HG02642 (cell line): ENCODE measurements around the gene PGAP6.
"Not testable (repeated sequence)": the region's sequence is repeated elsewhere in the genome, so short reads cannot be mapped to it uniquely, and the experiment has no call there.

Source experiments
- ATAC-seq: cut with Tn5 transposase; IDR thresholded peaks from one replicate; pipeline ENCODE4 v1.9.1; 2021; ENCODE audit warnings: mild to moderate bottlenecking; ENCODE audit not compliant: unreplicated experiment, poor library complexity

The PGAP6 gene

GRCh38 chr16:381789-382717 lies at the start of gene PGAP6:
Gene PGAP6, minus strand, starts transcription at chr16:381978. Its CDS starts 157 bp downstream, at chr16:381821.
- ATAC-seq = peak; percentile 62

GRCh38 chr16:430904-431303 lies 49.1 kb upstream of the PGAP6 start:
- no peak for ATAC-seq

- no peak for ATAC-seq
Observed at GRCh38 chr16:427250-427649, 45.5 kb upstream of the PGAP6 start.

- ATAC-seq = no peak
Observed at GRCh38 chr16:426906-427249, 45.1 kb upstream of the PGAP6 start.

- ATAC-seq = no peak
Observed at GRCh38 chr16:426115-426905, 44.5 kb upstream of the PGAP6 start.

GRCh38 chr16:425740-426114 lies 43.9 kb upstream of the PGAP6 start:
- peak; percentile 34 for ATAC-seq

- peak; percentile 89 for ATAC-seq
Observed at GRCh38 chr16:425082-425718, 43.4 kb upstream of the PGAP6 start, which contains the start of gene RAB11FIP3. Gene RAB11FIP3, plus strand, starts transcription at chr16:425649. Its CDS starts 358 bp downstream, at chr16:426007.

GRCh38 chr16:424623-425081 lies 42.9 kb upstream of the PGAP6 start:
- ATAC-seq = no peak

GRCh38 chr16:424033-424622 lies 42.4 kb upstream of the PGAP6 start:
- ATAC-seq = no peak

- ATAC-seq = not testable (repeated sequence)
Observed at GRCh38 chr16:422179-422578, 40.4 kb upstream of the PGAP6 start.

- ATAC-seq = not testable (repeated sequence)
Observed at GRCh38 chr16:415170-415498, 33.4 kb upstream of the PGAP6 start.

- ATAC-seq = no peak
Observed at GRCh38 chr16:414395-415169, 32.8 kb upstream of the PGAP6 start.

GRCh38 chr16:411576-412265 lies 29.9 kb upstream of the PGAP6 start:
- no peak for ATAC-seq

GRCh38 chr16:410516-411178 lies 28.9 kb upstream of the PGAP6 start:
- ATAC-seq = no peak

GRCh38 chr16:407253-407652 lies 25.5 kb upstream of the PGAP6 start:
- no peak for ATAC-seq

GRCh38 chr16:405548-406506 lies 24.0 kb upstream of the PGAP6 start:
- no peak for ATAC-seq

- no peak for ATAC-seq
Observed at GRCh38 chr16:404971-405486, 23.3 kb upstream of the PGAP6 start.
